HG02885 (cell line): ENCODE data around the gene MAN1C1.
A peak's percentile ranks its signal among the peaks of the same experiment; 100 is the strongest.

ENCODE experiments used
- ATAC-seq: cut with Tn5 transposase; IDR thresholded peaks from one replicate; pipeline ENCODE4 v1.9.1; 2021; ENCODE audit warnings: mild to moderate bottlenecking; ENCODE audit not compliant: unreplicated experiment, poor library complexity

Gene MAN1C1

GRCh38 chr1:25820247-25821111, 203.9 kb downstream of the MAN1C1 start:
- peak; percentile 38 for ATAC-seq

- ATAC-seq: no peak
Observed at GRCh38 chr1:25821112-25821476, 204.5 kb downstream of the MAN1C1 start.

DNA sequence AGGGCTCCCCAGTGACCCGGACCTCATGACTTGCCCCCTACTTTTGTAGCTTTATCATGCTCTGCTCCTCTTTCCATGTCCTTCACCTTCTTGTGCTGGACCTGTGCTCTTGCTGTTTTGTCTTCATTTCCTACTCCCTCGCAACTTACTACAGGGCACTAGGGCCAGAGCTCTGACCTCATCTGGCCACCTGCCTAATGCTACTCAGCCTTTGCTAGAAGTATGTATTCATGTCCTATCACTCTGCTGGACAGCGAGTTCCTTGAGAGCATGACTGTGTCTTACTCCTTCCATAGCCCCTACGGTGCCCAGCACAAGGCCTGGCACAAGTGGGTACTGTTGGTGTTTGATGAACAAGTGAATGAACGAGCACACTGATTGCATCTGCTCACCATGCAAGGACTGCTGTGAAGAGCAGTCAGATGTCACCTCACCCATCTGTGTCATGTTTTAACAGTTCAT, 205.1 kb downstream of the MAN1C1 start:
- no peak for ATAC-seq

DNA sequence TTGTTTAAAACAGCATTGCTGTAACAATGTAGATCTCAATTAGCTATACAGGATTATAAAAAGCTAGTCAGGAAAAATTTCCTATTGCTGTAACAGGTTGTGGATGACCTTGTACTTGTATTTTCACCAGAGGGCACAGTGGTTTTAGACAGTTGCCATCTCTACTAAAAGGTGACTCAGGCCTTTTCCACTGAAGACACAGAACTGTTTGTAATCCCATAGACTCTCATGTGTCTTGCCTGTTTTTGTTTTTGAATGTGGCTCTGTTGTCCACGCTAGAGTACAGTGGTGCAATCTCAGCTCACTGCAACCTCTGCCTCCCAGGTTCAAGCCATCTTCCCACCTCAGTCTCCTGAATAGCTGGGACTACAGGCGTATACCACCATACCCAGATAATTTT, 209.0 kb downstream of the MAN1C1 start:
- no peak for ATAC-seq

- ATAC-seq: no peak
Observed at GRCh38 chr1:25826571-25826970, 210.0 kb downstream of the MAN1C1 start.

GRCh38 chr1:25828491-25828890, 211.9 kb downstream of the MAN1C1 start:
- no peak for ATAC-seq

- ATAC-seq: no peak
Observed at GRCh38 chr1:25829046-25829445, 212.5 kb downstream of the MAN1C1 start.

- ATAC-seq: no peak
Observed at GRCh38 chr1:25831569-25832196, 215.1 kb downstream of the MAN1C1 start.

GRCh38 chr1:25832336-25833037, 215.9 kb downstream of the MAN1C1 start:
- ATAC-seq: no peak

DNA sequence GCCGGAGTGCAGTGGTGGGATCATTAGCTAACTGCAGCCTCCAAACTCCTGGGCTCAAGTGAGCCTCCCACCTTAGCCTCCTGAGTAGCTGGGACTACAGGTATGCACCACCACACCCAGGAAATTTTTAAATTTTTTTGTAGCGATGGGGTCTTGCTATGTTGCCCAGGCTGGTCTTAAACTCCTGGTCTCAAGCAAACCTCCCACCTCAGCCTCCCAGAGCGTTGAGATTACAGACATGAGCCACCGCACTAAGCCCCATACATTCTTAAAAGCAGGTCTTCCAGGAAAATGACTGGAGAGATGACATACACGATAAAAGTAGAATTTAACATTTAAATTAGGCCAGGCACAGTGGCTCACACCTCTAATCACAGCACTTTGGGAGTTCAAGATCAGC, 216.6 kb downstream of the MAN1C1 start:
- ATAC-seq: no peak
